Measurements from ENCODE around the gene NID1.

The NID1 gene

DNA sequence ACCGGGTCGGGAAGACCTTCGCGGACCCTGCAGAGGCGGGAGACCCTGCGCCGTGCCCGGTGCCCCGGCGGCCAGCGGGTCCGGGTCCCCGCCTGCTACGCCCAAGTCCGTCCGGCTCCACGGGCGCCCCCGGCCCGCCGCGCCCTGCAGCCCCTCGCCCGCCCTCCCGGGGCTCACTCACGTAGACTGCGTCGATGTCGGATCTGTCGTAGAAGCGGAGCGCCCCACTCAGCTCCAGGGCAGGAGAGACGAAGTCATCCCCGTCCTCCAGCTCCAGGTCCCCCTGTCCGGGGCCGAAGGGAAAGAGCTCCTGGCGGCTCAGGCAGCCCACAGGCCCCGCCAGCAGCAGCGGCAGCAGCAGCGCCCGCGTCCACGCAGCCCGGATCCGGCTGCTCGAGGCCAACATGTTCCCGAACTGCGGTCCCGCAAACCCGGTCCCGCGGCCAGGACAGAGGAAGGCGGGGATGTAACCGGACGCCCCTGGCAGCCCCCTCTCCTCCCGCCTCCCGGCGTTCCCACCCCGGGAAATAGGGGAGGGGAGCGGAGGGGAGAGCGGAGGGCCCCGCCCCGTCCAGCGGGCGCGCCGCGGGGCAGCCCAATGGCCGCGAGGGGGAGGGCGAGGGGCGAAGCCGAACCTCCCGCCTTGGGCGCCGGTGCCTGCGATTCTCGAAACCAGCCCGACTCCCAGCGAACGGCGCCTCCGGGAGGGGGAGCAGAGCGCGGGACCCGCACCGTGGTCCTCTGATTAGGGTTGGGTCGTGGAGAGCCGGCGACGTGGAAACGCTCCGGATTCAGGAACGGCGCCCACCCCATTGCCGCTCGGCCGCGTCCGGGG is at the start of gene NID1:
NID1 (minus strand) TSS at position 417 of the 835 bp plus-strand sequence; CDS start at position 406, 11 bp downstream.
- DNase-seq: peak; percentile 28

DNA sequence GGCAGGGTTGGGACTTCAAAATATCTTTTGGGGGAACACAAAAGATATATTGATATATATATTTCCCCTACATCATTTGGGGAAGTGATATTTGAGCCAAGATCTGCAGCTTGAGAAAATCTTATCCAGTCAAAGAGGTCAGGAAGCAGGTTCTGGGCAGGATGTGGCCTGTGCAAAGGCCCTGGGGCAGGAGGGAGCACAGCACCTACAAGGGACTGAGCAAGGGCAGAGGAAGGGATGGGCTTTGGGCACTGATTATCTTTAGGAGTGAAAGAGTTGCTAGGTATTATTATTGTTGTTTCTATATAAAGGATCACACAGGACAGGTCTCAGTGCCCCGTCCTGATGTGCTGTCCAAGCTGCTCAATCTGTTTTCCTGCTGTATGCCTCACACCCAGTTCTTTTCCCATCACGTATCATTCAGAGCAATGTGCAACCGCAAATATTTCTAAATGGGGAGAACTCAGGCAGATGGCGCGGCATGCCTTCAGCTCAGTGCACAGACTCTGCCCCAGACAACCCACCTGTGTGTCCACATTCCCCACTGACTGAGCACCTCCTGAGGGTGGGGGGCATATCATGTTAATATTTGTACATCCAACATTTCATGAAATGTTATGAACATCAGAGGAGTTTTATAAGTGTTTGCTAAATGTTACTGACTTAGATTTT is 49.3 kb upstream of the NID1 start:
- DNase-seq: no peak

- DNase-seq: no peak
Measured at GRCh38 chr1:236113324-236114032, 48.6 kb upstream of the NID1 start.

- no peak for DNase-seq
Measured at GRCh38 chr1:236112332-236112627, 47.4 kb upstream of the NID1 start.

DNA sequence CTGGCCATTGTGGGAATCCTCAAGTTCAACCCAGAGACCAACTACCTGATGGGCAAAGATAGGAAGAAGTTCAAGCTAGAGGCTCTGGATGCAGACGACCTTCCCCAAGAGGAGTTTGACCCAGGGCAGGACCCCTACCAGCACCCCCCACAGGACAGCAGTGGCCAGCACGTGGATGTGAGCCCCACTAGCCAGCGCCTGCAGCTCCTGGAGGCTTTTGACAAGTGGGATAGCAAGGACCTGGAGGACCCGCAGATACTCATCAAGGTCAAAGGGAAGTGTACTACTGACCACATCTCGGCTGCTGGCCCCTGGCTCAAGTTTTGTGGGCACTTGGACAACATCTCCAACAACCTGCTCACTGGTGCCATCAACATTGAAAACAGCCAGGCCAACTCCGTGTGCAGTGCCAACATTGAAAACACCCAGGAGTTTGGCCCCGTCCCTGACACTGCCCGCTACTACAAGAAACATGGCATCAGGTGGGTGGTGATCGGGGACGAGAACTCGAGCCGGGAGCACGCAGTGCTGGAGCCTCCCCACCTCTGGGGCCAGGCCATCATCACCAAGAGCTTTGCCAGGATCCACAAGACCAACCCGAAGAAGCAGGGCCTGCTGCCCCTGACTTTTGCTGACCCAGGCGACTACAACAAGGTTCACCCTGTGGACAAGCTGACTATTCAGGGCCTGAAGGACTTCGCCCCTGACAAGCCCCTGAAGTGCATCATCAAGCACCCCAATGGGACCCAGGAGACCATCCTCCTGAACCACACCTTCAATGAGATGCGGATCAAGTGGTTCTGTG is 46.8 kb upstream of the NID1 start:
- no peak for DNase-seq

- DNase-seq: no peak
Measured at GRCh38 chr1:236110137-236110536, 45.2 kb upstream of the NID1 start.

DNA sequence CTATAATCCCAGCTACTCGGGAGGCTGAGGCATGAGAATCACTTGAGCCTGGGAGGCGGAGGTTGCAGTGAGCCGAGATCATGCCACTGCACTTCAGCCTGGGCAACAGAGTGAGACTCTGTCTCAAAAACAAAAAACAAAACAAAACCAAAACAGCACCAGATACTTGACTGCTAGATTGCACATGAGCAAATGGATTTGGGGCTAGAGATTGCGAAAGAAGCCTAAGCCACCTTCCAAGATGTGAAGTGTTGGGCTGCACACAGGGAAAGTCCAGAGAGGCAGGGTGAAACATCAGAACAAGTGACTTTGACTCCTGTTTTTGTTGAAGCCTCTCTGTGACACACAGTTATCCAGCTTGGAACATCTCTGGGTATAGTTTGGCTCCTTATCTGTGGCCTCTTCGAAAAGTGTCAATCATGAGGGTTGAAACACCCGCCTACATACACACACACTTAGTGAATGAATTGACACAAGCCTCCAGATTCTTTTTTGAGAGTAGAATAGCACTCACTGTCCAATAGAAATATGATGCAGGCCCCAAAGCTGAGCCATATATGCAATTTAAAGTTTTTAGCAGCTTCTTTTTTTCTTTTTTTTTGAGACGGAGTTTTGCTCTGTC is 43.2 kb upstream of the NID1 start:
- DNase-seq: no peak

GRCh38 chr1:236107121-236107907 is 42.4 kb upstream of the NID1 start:
- no peak for DNase-seq

DNA sequence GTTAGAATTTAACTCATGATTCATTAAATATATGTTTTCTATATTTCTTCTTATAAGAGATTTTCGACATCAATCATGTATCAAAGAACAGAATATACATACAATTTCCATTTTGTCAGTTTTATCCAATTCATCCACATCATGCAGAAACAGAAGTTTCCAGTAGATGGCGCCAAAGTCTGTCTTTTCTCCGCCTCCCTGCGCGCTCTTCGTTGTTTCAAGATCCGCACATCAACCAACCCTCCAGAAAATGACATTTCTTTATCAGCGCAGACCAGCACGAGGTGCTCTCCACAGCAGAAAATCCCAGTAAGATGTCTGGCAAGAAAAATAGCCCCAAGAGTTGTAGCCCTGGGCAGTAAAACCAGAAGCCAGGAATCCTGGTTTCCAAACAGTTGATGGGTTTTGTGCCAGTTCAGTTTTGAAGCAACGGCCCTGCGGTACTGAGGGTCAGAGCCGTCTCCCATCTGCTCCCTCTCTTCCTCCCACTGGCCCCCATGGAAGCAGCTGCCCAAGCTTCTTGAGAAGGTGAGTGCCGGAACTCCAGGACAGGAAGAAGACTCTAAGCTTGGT is 38.8 kb upstream of the NID1 start:
- DNase-seq: peak; percentile 46

DNA sequence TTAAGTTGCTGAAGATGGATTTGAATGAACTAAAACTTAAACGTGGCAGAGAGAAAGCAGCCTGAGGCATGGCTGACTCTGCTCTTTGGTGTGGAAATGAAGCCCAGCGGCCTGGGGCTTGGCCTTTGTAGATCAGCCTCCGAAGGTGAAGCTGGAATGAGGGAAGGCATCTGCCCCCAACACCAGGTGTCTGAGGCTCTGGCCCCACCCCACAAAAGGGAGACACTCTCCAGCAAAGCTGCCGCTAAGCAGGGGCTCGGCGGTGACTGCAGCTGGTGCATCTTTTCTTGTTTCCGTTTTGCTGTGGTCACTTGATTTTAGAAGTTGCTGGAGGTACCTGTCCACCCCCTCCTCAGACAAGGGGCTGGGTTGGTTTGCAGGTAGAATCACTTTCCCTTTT is 38.2 kb upstream of the NID1 start:
- DNase-seq: no peak

GRCh38 chr1:236102611-236103010 is 37.7 kb upstream of the NID1 start:
- DNase-seq: no peak

DNA sequence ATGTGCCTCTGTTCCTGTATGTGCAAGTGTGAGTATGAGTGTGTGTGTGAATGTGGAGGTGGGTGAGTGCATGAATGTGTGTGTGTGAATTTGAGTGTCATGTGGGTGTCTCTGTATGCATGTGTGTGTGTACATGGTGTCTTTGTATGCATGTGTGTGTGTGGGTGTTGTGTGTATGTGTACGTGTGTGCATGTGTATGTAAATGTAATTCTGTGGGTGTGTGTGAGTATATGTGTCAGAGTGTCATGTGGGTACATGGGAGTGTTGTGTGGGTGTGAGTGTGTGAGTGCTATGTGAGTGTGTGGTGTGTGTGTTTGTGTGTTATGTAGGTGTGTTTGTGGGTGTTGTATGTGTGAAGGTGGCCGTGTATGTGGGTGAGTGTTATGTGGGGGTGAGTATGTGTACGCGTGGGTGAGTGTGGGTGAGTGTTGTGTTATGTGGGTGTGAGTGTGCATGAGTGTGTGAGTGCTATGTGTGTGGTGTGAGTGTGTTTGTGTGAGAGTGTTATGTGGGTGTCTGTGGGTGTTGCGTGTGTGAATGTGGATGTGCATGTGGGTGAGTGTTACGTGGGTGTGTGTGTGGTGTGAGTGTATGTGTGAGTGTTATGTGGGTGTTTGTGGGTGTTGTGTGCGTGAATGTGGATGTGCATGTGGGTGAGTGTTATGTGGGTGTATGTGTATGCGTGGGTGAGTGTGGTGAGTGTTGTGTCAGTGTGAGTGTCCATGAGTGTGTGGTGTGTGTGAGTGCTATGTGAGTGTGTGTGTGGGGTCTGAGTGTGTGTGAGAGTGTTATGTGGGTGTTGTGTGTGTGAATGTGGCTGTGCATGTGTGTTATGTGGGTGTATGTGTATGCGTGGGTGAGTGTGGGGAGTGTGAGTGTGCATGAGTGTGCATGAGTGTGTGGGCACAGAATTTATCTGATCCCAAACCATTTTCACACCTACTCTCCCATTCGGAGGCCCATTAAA is 36.6 kb upstream of the NID1 start:
- no peak for DNase-seq

GRCh38 chr1:236100799-236101198 is 35.9 kb upstream of the NID1 start:
- DNase-seq: no peak

DNA sequence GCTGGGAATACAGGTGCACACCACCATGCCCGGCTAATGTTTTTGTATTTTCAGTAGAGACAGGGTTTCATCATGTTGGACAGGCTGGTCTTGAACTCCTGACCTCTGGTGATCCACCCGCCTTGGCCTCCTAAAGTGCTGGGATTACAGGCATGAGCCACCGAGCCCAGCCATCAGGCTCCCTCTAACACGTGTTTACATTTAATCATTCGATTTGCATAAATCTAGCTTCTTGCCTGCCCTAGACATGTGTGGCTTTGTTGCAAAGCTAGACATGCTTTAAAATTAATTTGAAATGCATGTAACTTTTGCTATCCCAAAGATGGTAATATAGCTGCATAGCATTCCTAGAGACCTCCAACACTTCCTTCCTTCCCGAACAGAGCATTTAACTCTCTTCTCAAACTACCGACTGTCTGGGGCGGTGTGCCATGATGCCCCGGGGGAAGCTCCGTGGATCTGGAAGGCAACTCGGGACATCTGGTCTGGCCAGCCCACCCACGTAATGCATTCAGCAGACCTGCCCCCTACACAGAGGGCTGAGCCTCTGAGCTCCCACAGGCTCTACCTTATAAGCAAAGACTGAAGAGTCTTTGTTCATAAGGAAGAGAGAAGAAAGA is 34.6 kb upstream of the NID1 start:
- no peak for DNase-seq

DNA sequence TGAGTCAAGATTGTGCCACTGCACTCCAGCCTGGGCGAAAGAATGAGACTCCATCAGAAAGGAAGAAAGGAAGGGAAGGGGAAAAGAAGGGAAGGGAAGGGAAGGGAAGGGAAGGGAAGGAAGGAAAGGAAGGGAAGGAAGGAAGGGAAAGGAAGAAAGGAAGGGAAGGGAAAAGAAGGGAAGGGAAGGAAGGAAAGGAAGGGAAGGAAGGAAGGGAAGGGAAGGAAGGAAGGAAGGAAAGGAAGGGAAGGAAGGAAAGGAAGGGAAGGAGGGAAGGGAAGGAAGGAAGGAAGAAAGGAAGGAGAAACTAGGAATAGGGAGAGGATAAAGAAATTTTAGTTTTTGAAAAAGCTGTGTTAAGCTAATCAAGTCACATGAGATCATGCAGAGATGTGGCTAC is 33.4 kb upstream of the NID1 start:
- no peak for DNase-seq

- DNase-seq: peak; percentile 63
Measured at GRCh38 chr1:236096660-236097482, 32.0 kb upstream of the NID1 start.

DNA sequence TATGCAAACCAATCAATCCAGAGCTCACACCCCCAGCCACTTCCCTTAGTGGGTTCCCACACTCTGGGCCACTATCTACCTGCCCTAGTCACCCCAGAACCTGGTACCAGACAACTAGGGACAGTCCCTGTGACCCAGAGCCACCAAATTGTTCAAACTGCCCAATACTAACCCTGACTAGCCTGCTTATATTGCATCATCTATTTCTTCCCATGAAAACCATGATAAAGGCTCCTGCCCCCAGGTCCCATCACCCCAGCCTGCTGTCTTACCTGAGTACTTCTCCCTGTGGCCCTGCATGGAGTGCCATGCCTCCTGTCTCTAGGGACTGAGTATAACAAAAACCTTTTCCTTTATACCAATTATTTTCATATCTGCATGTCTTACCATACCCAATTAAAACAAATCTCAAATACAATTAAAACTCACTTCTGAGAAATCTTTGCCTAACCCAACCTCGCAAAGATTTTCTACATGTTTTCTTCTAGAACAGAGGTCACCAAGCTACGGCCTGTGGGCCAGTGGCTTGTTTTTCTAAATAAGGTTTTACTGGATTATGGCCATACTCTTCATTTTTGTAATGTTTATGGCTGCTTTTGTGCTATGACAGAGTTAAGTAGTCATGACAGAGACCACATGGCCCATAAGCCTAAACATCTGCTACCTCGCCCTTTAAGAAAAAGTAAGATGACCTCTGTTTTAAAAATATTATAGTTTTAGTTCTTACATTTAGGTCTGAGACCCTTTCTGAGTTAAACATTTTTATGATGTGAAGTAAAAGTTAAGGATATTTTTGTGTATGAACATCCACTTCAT is 31.0 kb upstream of the NID1 start:
- no peak for DNase-seq

DNA sequence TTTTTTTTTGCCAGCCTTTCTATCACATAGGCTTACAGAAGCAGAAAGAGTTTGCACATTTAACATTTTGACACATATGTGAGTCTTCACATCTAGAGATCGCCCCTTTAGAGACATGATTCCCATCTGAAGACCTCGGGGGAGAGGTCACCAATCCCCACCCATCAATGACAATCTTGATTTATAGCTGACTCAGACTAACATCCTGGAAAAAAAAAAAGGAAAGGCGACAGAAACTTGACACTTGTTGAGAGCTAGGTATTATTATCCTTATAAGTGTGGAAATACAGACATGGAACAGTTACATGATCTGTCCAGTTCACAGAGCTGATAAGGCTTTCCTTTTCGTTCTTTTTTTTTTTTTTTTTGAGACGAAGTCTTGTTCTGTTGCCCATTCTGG is 28.0 kb upstream of the NID1 start:
- no peak for DNase-seq
